ENCODE results near the gene NTRK2.

DNA sequence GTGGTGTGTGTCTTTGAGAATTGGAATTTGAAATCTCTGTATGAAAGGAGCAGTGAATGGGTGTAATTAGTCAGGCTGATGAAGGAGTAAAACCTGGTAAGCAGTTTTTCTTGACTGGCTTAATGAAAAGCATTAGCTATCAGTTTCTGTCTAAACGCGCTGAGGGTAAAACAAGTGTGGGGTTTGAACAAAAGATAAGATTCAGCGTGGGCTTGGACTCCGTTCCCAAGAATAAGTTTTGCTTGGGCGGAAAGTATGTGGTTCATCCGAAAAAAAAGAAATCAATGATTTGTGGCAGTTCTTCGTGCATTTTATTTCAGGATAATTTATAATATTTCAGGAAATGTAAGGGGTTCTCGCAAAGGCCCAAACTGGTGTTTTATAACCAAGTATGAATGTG lies 217.3 kb downstream of the NTRK2 start:
- TF ChIP-seq, protein P1, sequence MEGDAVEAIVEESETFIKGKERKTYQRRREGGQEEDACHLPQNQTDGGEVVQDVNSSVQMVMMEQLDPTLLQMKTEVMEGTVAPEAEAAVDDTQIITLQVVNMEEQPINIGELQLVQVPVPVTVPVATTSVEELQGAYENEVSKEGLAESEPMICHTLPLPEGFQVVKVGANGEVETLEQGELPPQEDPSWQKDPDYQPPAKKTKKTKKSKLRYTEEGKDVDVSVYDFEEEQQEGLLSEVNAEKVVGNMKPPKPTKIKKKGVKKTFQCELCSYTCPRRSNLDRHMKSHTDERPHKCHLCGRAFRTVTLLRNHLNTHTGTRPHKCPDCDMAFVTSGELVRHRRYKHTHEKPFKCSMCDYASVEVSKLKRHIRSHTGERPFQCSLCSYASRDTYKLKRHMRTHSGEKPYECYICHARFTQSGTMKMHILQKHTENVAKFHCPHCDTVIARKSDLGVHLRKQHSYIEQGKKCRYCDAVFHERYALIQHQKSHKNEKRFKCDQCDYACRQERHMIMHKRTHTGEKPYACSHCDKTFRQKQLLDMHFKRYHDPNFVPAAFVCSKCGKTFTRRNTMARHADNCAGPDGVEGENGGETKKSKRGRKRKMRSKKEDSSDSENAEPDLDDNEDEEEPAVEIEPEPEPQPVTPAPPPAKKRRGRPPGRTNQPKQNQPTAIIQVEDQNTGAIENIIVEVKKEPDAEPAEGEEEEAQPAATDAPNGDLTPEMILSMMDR (IDR thresholded peaks at IDR 0.05; ENCODE audit: low read depth, low read length, poor library complexity, severe bottlenecking): no peak
- no peak for TF ChIP-seq EZH2phosphoT487 (IDR thresholded peaks at IDR 0.05; ENCODE audit: borderline replicate concordance, low read length)
